Measurements from ENCODE around the gene TAGAP.
"Not testable (repeated sequence)": the region's sequence is repeated elsewhere in the genome, so short reads cannot be mapped to it uniquely, and the experiment has no call there.

Gene TAGAP

GRCh38 chr6:159043947-159044346, 844 bp downstream of the TAGAP start:
- no peak for DNase-seq (ENCODE audit: low read depth)

- DNase-seq (ENCODE audit: low read depth) = no peak
Measured at GRCh38 chr6:159043251-159043650, 1.5 kb downstream of the TAGAP start.

GRCh38 chr6:159042826-159043181, 2.0 kb downstream of the TAGAP start:
- DNase-seq (ENCODE audit: low read depth) = no peak

GRCh38 chr6:159042003-159042825, 2.6 kb downstream of the TAGAP start:
- DNase-seq (ENCODE audit: low read depth) = peak; percentile 65

- no peak for DNase-seq (ENCODE audit: low read depth)
Measured at GRCh38 chr6:159041181-159041580, 3.6 kb downstream of the TAGAP start.

GRCh38 chr6:159039885-159040258, 4.9 kb downstream of the TAGAP start:
- DNase-seq (ENCODE audit: low read depth) = no peak

GRCh38 chr6:159038914-159039884, 5.6 kb downstream of the TAGAP start:
- no peak for DNase-seq (ENCODE audit: low read depth)

GRCh38 chr6:159038318-159038717, 6.5 kb downstream of the TAGAP start:
- not testable (repeated sequence) for DNase-seq (ENCODE audit: low read depth)

GRCh38 chr6:159037756-159038290, 7.0 kb downstream of the TAGAP start:
- DNase-seq (ENCODE audit: low read depth) = no peak

GRCh38 chr6:159036673-159037072, 8.1 kb downstream of the TAGAP start:
- DNase-seq (ENCODE audit: low read depth) = no peak

- no peak for DNase-seq (ENCODE audit: low read depth)
Measured at GRCh38 chr6:159035891-159036290, 8.9 kb downstream of the TAGAP start.

- no peak for DNase-seq (ENCODE audit: low read depth)
Measured at GRCh38 chr6:159033160-159034049, 11.4 kb downstream of the TAGAP start.

- DNase-seq (ENCODE audit: low read depth) = no peak
Measured at GRCh38 chr6:159031846-159032245, 12.9 kb downstream of the TAGAP start.

GRCh38 chr6:159030168-159030567, 14.6 kb downstream of the TAGAP start:
- DNase-seq (ENCODE audit: low read depth) = no peak

GRCh38 chr6:159025224-159025623, 19.6 kb downstream of the TAGAP start:
- DNase-seq (ENCODE audit: low read depth) = not testable (repeated sequence)

GRCh38 chr6:159023893-159024292, 20.9 kb downstream of the TAGAP start:
- no peak for DNase-seq (ENCODE audit: low read depth)

- DNase-seq (ENCODE audit: low read depth) = no peak
Measured at GRCh38 chr6:159020011-159020410, 24.8 kb downstream of the TAGAP start.

- no peak for DNase-seq (ENCODE audit: low read depth)
Measured at GRCh38 chr6:159017757-159018559, 26.8 kb downstream of the TAGAP start.

- DNase-seq (ENCODE audit: low read depth) = no peak
Measured at GRCh38 chr6:159014406-159014805, 30.4 kb downstream of the TAGAP start.

- no peak for DNase-seq (ENCODE audit: low read depth)
Measured at GRCh38 chr6:159013229-159013628, 31.6 kb downstream of the TAGAP start.

GRCh38 chr6:159012201-159012600, 32.6 kb downstream of the TAGAP start:
- DNase-seq (ENCODE audit: low read depth) = no peak

Measured in stimulated activated CD8-positive, alpha-beta memory T cell treated with anti-CD3 and anti-CD28 coated beads, Interleukin-12 subunit alpha, Interleukin-12 subunit beta, amount 100 ng/mL, for 1 hour (primary cell).